Nephron progenitor cell (in vitro differentiated cells): Measurements from ENCODE around the gene MYL9.
A peak's percentile ranks its signal among the peaks of the same experiment; 100 is the strongest.

ENCODE experiments used
- DNase-seq: peaks from one replicate; pipeline ENCODE4 v3.0.0; 2021
- H3K27ac Mint-ChIP-seq: 2 replicates; pipeline ENCODE4 v1.8.0; 2021; ENCODE audit warnings: mild to moderate bottlenecking, moderate library complexity, mixed read lengths
- H3K27me3 Mint-ChIP-seq: 2 replicates; pipeline ENCODE4 v1.8.0; 2021; ENCODE audit warnings: mild to moderate bottlenecking, low read depth, mixed read lengths; ENCODE audit not compliant: poor library complexity
- H3K36me3 Mint-ChIP-seq: 2 replicates; pipeline ENCODE4 v1.8.0; 2021; ENCODE audit warnings: low read depth, mixed read lengths
- H3K4me1 Mint-ChIP-seq: 2 replicates; pipeline ENCODE4 v1.8.0; 2021; ENCODE audit warnings: mixed read lengths
- H3K4me3 Mint-ChIP-seq: 2 replicates; pipeline ENCODE4 v1.8.0; 2021; ENCODE audit warnings: mild to moderate bottlenecking, moderate library complexity, mixed read lengths
- H3K9me3 Mint-ChIP-seq: 2 replicates; pipeline ENCODE4 v1.8.0; 2021; ENCODE audit warnings: mild to moderate bottlenecking, moderate library complexity, mixed read lengths
- CTCF ChIP-seq: fragments of 200-600 bp; sonication (generic); IDR thresholded peaks from 2 replicates; pipeline ENCODE4 v1.5.0; 2021; ENCODE audit warnings: antibody characterized with exemption

Gene MYL9

GRCh38 chr20:36497856-36498255, 43.5 kb upstream of the MYL9 start:
- H3K27ac Mint-ChIP-seq, result no peak overlapping the region
- no peaks in the 10 kb centered on the region for H3K9me3 Mint-ChIP-seq
- no peaks in the 10 kb centered on the region for H3K27me3 Mint-ChIP-seq
- DNase-seq, result no peak
- H3K4me3 Mint-ChIP-seq, result no peak overlapping the region
- no peak for TF ChIP-seq CTCF
- peaks cover 5% of the 10 kb centered on the region for H3K4me1 Mint-ChIP-seq
- peaks cover 50% of the 10 kb centered on the region for H3K36me3 Mint-ChIP-seq

GRCh38 chr20:36498386-36499179, 42.7 kb upstream of the MYL9 start:
- peaks cover 55% of the 10 kb centered on the region for H3K36me3 Mint-ChIP-seq
- peak overlapping the region; percentile 39 for H3K27ac Mint-ChIP-seq
- H3K4me1 Mint-ChIP-seq, result no peaks in the 10 kb centered on the region
- H3K4me3 Mint-ChIP-seq, result no peak overlapping the region
- no peak for TF ChIP-seq CTCF
- no peaks in the 10 kb centered on the region for H3K9me3 Mint-ChIP-seq
- DNase-seq, result no peak
- no peaks in the 10 kb centered on the region for H3K27me3 Mint-ChIP-seq

GRCh38 chr20:36499211-36499610, 42.1 kb upstream of the MYL9 start:
- no peak for TF ChIP-seq CTCF
- no peak for DNase-seq
- Mint-ChIP-seq H3K27me3 (no peaks in the 10 kb centered on the region), H3K36me3 (peaks cover 58% of the 10 kb centered on the region), H3K9me3 (no peaks in the 10 kb centered on the region), H3K4me3 (no peak overlapping the region), H3K27ac (no peak overlapping the region), H3K4me1 (no peaks in the 10 kb centered on the region)

GRCh38 chr20:36499723-36500501, 41.4 kb upstream of the MYL9 start:
- Mint-ChIP-seq H3K27ac (no peak overlapping the region), H3K27me3 (no peaks in the 10 kb centered on the region), H3K9me3 (no peaks in the 10 kb centered on the region), H3K4me1 (no peaks in the 10 kb centered on the region), H3K36me3 (peaks cover 65% of the 10 kb centered on the region), H3K4me3 (no peak overlapping the region)
- DNase-seq, result no peak
- TF ChIP-seq CTCF, result no peak

GRCh38 chr20:36501367-36502006, 39.8 kb upstream of the MYL9 start:
- DNase-seq, result no peak
- Mint-ChIP-seq H3K4me3 (no peak overlapping the region), H3K36me3 (peaks cover 70% of the 10 kb centered on the region), H3K4me1 (no peaks in the 10 kb centered on the region), H3K9me3 (no peaks in the 10 kb centered on the region), H3K27ac (no peak overlapping the region), H3K27me3 (no peaks in the 10 kb centered on the region)
- TF ChIP-seq CTCF, result no peak
